K562 (cell line): ENCODE data around the gene KMO. TPM values are rescaled to one million over a fixed set of nuclear protein-coding genes. Genes with fewer than 3 reads are reported as not detected.

Source experiments
- ATAC-seq: fragments of 200-7000 bp; cut with Tn5 transposase; 3 replicates; pipeline ENCODE4 v1.9.1; 2020; ENCODE audit warnings: moderate library complexity
- BruUV-seq: library from RNA; stranded (reverse); fragments of 400-500 nt; replicated peaks from 2 replicates; lab custom pipeline; 2021; lab: Mats Ljungman, UMichigan
- CTCF ChIA-PET: fragments of 300-600 bp; formaldehyde crosslinking; extraction: SDS; loops from one replicate; lab custom pipeline; 2021; ENCODE audit warnings: low intra/inter-chr PET ratio; lab: Yijun Ruan, JAX
- POLR2A ChIA-PET: fragments of 300-600, 350-650 bp; sonication (Branson Sonifier 250); formaldehyde crosslinking; extraction: SDS; loops from one replicate; lab custom pipeline; 2021; ENCODE audit warnings: antibody characterized with exemption, inconsistent platforms; lab: Yijun Ruan, JAX
- DNase-seq, 4 experiments: peaks; one replicate each; pipeline versions ENCODE4 v3.0.0 to v3.0.0-alpha.2; 2011 to 2018; ENCODE audit warnings: low spot score in 3 of 4, mixed read lengths in 3 of 4; ENCODE audit errors: extremely low read depth in 1 of 4
- FAIRE-seq: peaks from 2 replicates; lab custom pipeline; 2011; peaks lifted over from hg19 to GRCh38; lab: Jason Lieb, UNC
- H2AFZ ChIP-seq: 2 replicates; pipeline ENCODE4 v1.6.0; 2011; ENCODE audit warnings: low read depth, low read length, control low read depth, inconsistent platforms
- H3K27ac ChIP-seq: fragments of 200-600 bp; 3 replicates; pipeline ENCODE4 v1.8.0; 2011; ENCODE audit warnings: low read depth, mild to moderate bottlenecking, control low read depth, inconsistent platforms, low read length, moderate library complexity, mixed read lengths; ENCODE audit errors: extremely low read depth
- H3K27me3 ChIP-seq, 2 experiments: fragments of 300-600 bp in 1 of 2; 2 replicates in 1 of 2; 3 replicates in 1 of 2; pipeline versions ENCODE4 v1.6.0 to v1.8.0; 2011; ENCODE audit warnings: inconsistent platforms in 2 of 2, low read length in 2 of 2, mild to moderate bottlenecking in 1 of 2, mixed read lengths in 1 of 2, moderate library complexity in 1 of 2; ENCODE audit not compliant: control insufficient read depth in 2 of 2, insufficient read depth in 2 of 2
- H3K36me3 ChIP-seq: fragments of 300-600 bp; 3 replicates; pipeline ENCODE4 v1.8.0; 2011; ENCODE audit warnings: mild to moderate bottlenecking, low read length, inconsistent platforms; ENCODE audit not compliant: control insufficient read depth, insufficient read depth
- H3K4me1 ChIP-seq, 2 experiments: fragments of 200-600 bp in 1 of 2; replicated peaks in 1 of 2; 2 replicates in 1 of 2; 3 replicates in 1 of 2; pipeline versions ENCODE4 v1.5.1 to v1.8.0; 2011; ENCODE audit warnings: inconsistent platforms in 2 of 2, low read length in 2 of 2, mild to moderate bottlenecking in 1 of 2, mixed read lengths in 1 of 2, moderate library complexity in 1 of 2; ENCODE audit not compliant: control insufficient read depth in 2 of 2, insufficient read depth in 2 of 2
- H3K4me2 ChIP-seq: 2 replicates; pipeline ENCODE4 v1.6.1; 2011; ENCODE audit warnings: low read length, control low read depth, inconsistent platforms, mixed read lengths; ENCODE audit not compliant: insufficient read depth
- H3K4me3 ChIP-seq: fragments of 200-600 bp; sonication (generic), shearing (Covaris generic); 2 replicates; pipeline ENCODE4 v1.5.1; 2016; ENCODE audit warnings: control low read depth, inconsistent platforms
- H3K79me2 ChIP-seq: fragments of 200-600 bp; 3 replicates; pipeline ENCODE4 v1.8.0; 2011; ENCODE audit warnings: low read length, inconsistent platforms; ENCODE audit not compliant: control insufficient read depth, insufficient read depth
- H3K9ac ChIP-seq, 2 experiments: 2 replicates each; pipeline versions ENCODE4 v1.6.0 to v1.6.1; 2011; ENCODE audit warnings: low read depth in 2 of 2, low read length in 2 of 2, control low read depth in 1 of 2, inconsistent platforms in 1 of 2, mild to moderate bottlenecking in 1 of 2, mixed read lengths in 1 of 2; ENCODE audit not compliant: insufficient read depth in 1 of 2
- H3K9me1 ChIP-seq: one replicate; pipeline ENCODE4 v1.6.0; 2011; ENCODE audit warnings: inconsistent platforms, mild to moderate bottlenecking, low read length, moderate library complexity; ENCODE audit not compliant: control insufficient read depth, insufficient read depth
- H3K9me3 ChIP-seq: replicated peaks from 2 replicates; pipeline ENCODE4 v1.5.1; 2011; ENCODE audit warnings: low read depth, low read length, inconsistent platforms; ENCODE audit not compliant: control insufficient read depth, insufficient read depth
- H4K20me1 ChIP-seq: replicated peaks from 2 replicates; pipeline ENCODE4 v1.6.1; 2011; ENCODE audit warnings: low read length, inconsistent platforms, mixed read lengths; ENCODE audit not compliant: control insufficient read depth, insufficient read depth
- ATF2 ChIP-seq: sonication (generic); formaldehyde crosslinking; IDR thresholded peaks from 2 replicates; pipeline ENCODE4 v1.8.1; 2022; ENCODE audit warnings: missing genetic modification reagents
- FOXJ2 ChIP-seq: fragments of 200-800 bp; sonication (Bioruptor generic); IDR thresholded peaks from 2 replicates; pipeline ENCODE4 v1.6.1; 2016; ENCODE audit warnings: missing genetic modification characterization, missing compliant biosample characterization
- GABPA ChIP-seq: fragments of 200-800 bp; sonication (Bioruptor generic); conservative IDR thresholded peaks from 2 replicates; pipeline ENCODE4 v1.6.1; 2016; ENCODE audit warnings: low read depth, missing genetic modification characterization, missing compliant biosample characterization
- NCOR1 ChIP-seq: fragments of 450-650 bp; IDR thresholded peaks from 2 replicates; pipeline ENCODE4 v1.6.1; 2016; ENCODE audit warnings: mild to moderate bottlenecking, moderate library complexity
- PHTF2 ChIP-seq: fragments of 250-450 bp; sonication (Bioruptor Pico); IDR thresholded peaks from 2 replicates; pipeline ENCODE4 v1.5.0; 2021; ENCODE audit warnings: mild to moderate bottlenecking
- PRPF4 ChIP-seq: fragments of 200-400 bp; formaldehyde crosslinking; IDR thresholded peaks from one replicate; pipeline ENCODE4 v1.6.1; 2017; ENCODE audit warnings: low read length, low read depth, mild to moderate bottlenecking; ENCODE audit not compliant: insufficient read depth, poor library complexity, severe bottlenecking
- ZBTB11 ChIP-seq, 3 experiments: fragments of 200-800 bp in 1 of 3; fragments of 250-450 bp in 1 of 3; fragments of 450-650 bp in 1 of 3; sonication (Bioruptor Pico) in 1 of 3; sonication (Bioruptor generic) in 1 of 3; formaldehyde crosslinking in 1 of 3; IDR thresholded peaks; 2 replicates each; pipeline versions ENCODE4 v1.6.1 to v1.8.0; 2016 to 2022; ENCODE audit warnings: mild to moderate bottlenecking in 2 of 3, missing genetic modification characterization in 2 of 3, missing compliant biosample characterization in 1 of 3, moderate library complexity in 1 of 3
- ZBTB9 ChIP-seq: fragments of 450-650 bp; formaldehyde crosslinking; IDR thresholded peaks from 2 replicates; pipeline ENCODE4 v1.4.0; 2020; ENCODE audit warnings: mild to moderate bottlenecking, moderate library complexity
- WGBS: fragments of 100-300 bp; shearing (Covaris generic); methylation state at CpG from one replicate; pipeline ENCODE4 v1.1.6; 2016; ENCODE audit warnings: low coverage, mixed read lengths; ENCODE audit not compliant: insufficient coverage; ENCODE audit errors: missing lambda C conversion rate; 5-methylcytosine and 5-hydroxymethylcytosine counted together
- in situ Hi-C: fragments of 300-500 bp; cut with MboI; formaldehyde crosslinking; loops from 4 replicates; pipeline ENCODE4 v1.15.0; 2018; ENCODE audit warnings: inconsistent platforms, mixed read lengths
- intact Hi-C: fragments of 100-400 bp; cut with micrococcal nuclease; formaldehyde crosslinking; loops from 2 replicates; pipeline ENCODE4 v1.14.2; 2022
- polyA plus RNA-seq, 8 experiments: library from polyadenylated mRNA; depleted of rRNA in 4 of 8; stranded (reverse) in 5 of 8; unstranded in 3 of 8; fragments of >200 nt; fragmentation: Nextera tagmentation in 2 of 8; fragmentation: Illumina TruSeq in 1 of 8; extraction: Ambion mirVana in 2 of 8; extraction: Trizol in 1 of 8; gene quantifications; 2 replicates each; pipeline versions ENCODE4 v1.2.1 to v1.2.3, GENCODE V29; 2011 to 2014; ENCODE audit warnings: inconsistent platforms in 1 of 8, missing spikeins in 1 of 8
- total RNA-seq, 7 experiments: library from RNA; depleted of rRNA in 6 of 7; stranded (reverse); fragments of >200 nt in 6 of 7; fragmentation: Illumina TruSeq in 2 of 7; extraction: Trizol in 2 of 7; gene quantifications; 2 replicates each; pipeline versions ENCODE4 v1.2.1 to v1.2.3, GENCODE V29; 2011 to 2021; ENCODE audit warnings: low replicate concordance in 1 of 7
- TF ChIP-seq, protein P1 (sequence below), 2 experiments: fragments of 450-650 bp; IDR thresholded peaks; 2 replicates each; pipeline ENCODE4 v1.6.1; 2016
- TF ChIP-seq, protein P2 (sequence below): fragments of 250-450 bp; sonication (Bioruptor Pico); IDR thresholded peaks from 2 replicates; pipeline ENCODE4 v1.4.0; 2020; ENCODE audit warnings: mild to moderate bottlenecking, moderate library complexity

The KMO gene
- total and polyA plus RNA-seq, 9 of the 15 experiments (the other 6 are each of a cell fraction or from before 2014, with no cell fraction given), result 0.01 to 0.11 (median 0.01) TPM; not detected in 6

GRCh38 chr1:241638099-241638682, 106.0 kb downstream of the KMO start:
- DNase-seq, result peak in 2 of 4 experiments; percentile 32 to 40
- Histone ChIP-seq H3K9me1 (no peaks in the 10 kb centered on the region), H3K4me1 (peaks cover 7 to 9% of the 10 kb centered on the region in 2 experiments), H3K79me2 (peaks cover 69% of the 10 kb centered on the region), H3K36me3 (peaks cover 46% of the 10 kb centered on the region), H3K27me3 (no peaks in the 10 kb centered on the region), H2AFZ (no peak overlapping the region), H3K9me3 (peaks cover 22% of the 10 kb centered on the region), H3K27ac (peak overlapping the region; percentile 26), H3K4me3 (peak overlapping the region; percentile 88), H4K20me1 (peaks cover 3% of the 10 kb centered on the region; the same call in 1 of the 2 replicates), H3K4me2 (peak overlapping the region; percentile 98), H3K9ac (peak overlapping the region; percentile 84 to 86)
- in situ Hi-C loops, result no loop called here
- 4% methylated on average over 5 of the region's 5 CpGs for WGBS
- FAIRE-seq, result no peak
- CTCF ChIA-PET, result no interaction called here
- ATAC-seq, result peak; percentile 9
- POLR2A ChIA-PET, result interaction anchor here (1.1 to 1.9 kb wide), 6 partner anchors 9 to 204 kb away, joined by 3 to 8 read pairs (median 5); no protein-coding TSS in a partner anchor
- BruUV-seq, result no TSS peak
- intact Hi-C loops, result loop anchor here (5.0 kb wide), 1 partner anchor 79 kb away; no protein-coding TSS in a partner anchor
- TF ChIP-seq FOXJ2 (tag) (no peak), PRPF4 (no peak), GABPA (tag) (peak; percentile 32), PHTF2 (CRISPR knock-in tag) (no peak), ATF2 (no peak), ZBTB9 (no peak), ZBTB11 (CRISPR knock-in tag; IDR thresholded peaks at IDR 0.05) (peak in 1 of 3 experiments; percentile 63; a peak in 1 of 6 replicates), NCOR1 (no peak)
- TF ChIP-seq, protein P1, sequence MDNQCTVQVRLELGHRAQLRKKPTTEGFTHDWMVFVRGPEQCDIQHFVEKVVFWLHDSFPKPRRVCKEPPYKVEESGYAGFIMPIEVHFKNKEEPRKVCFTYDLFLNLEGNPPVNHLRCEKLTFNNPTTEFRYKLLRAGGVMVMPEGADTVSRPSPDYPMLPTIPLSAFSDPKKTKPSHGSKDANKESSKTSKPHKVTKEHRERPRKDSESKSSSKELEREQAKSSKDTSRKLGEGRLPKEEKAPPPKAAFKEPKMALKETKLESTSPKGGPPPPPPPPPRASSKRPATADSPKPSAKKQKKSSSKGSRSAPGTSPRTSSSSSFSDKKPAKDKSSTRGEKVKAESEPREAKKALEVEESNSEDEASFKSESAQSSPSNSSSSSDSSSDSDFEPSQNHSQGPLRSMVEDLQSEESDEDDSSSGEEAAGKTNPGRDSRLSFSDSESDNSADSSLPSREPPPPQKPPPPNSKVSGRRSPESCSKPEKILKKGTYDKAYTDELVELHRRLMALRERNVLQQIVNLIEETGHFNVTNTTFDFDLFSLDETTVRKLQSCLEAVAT (IDR thresholded peaks at IDR 0.05), result 0 out of 4 replicates have a peak, but pooled peaks of 1 of the 2 experiments have one; percentile 24
- TF ChIP-seq, protein P2, sequence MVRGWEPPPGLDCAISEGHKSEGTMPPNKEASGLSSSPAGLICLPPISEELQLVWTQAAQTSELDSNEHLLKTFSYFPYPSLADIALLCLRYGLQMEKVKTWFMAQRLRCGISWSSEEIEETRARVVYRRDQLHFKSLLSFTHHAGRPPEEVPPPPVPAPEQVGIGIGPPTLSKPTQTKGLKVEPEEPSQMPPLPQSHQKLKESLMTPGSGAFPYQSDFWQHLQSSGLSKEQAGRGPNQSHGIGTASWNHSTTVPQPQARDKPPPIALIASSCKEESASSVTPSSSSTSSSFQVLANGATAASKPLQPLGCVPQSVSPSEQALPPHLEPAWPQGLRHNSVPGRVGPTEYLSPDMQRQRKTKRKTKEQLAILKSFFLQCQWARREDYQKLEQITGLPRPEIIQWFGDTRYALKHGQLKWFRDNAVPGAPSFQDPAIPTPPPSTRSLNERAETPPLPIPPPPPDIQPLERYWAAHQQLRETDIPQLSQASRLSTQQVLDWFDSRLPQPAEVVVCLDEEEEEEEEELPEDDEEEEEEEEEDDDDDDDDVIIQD (CRISPR knock-in tag), result no peak
